ENCODE results near the gene TCP11L2. TPM values are rescaled to one million over a fixed set of nuclear protein-coding genes. Genes with fewer than 3 reads are reported as not detected.

The TCP11L2 gene
- total and polyA plus RNA-seq, 12 donors = 4.9 to 168 (median 119) TPM

DNA sequence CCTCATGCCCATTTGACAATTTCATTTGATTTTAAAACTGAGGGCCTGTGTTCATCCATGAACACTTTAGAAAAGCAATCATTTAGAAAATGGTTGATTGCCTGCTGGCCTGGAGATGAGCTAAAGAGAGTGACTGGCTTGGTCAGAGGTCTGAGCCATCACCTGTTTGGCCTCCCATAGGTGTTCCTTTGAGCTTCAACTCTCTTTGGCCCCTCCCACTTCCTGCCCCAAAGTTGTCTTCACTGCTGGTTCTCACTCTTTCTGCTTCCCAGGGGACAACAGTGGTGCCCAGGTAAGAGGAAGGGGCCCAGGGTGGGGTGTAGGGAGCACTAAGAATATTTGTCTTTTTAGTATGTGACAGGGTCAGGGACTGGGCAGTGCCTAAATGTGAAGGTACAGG, 4.9 kb upstream of the TCP11L2 start:
- Histone ChIP-seq H3K9me3 (no peaks in the 10 kb centered on the region), H3K36me3 (no peaks in the 10 kb centered on the region), H3K27ac (peak overlapping the region in 1 of 10 donors; percentile 98), H3K4me1 (peaks cover 7 to 37% (median 29%) of the 10 kb centered on the region in 9 donors), H3K27me3 (no peaks in the 10 kb centered on the region), H3K4me3 (no peak overlapping the region)
- no peak for DNase-seq
- ATAC-seq = no peak
- intact Hi-C loops (cut with DNase I) = loop anchor here in 1 of 10 donors (1.0 kb wide), 1 partner anchor 41 kb away; no protein-coding TSS in a partner anchor
- no peak for TF ChIP-seq CTCF (IDR thresholded peaks at IDR 0.05)

DNA sequence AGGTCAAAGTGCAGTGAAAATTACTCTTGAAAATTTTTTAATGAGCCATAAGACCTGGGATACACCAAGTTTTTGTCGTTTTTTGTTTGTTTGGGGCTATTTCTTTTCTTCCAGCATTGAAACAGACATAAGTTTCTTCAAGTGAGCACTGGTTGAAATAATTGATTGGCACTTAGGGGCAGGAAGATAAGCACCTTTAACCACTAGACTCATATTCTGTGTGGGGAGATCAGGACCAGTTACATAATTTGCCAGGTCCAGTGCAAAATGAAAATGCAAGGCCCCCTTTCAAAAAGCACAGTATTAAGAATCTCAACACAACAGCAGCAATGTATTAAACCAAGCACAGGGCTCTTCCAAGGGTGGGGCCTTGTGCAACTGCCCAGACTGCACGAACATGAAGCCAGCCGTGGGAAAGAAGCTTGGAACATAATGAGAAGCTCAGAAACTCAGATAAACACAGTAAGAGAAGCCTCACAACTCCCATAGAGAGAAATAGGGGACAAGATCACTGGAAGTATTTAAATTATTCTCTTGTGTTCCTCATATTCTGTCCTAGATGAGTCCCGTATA, 3.2 kb upstream of the TCP11L2 start:
- intact Hi-C loops (cut with DNase I) = no loop called here
- 43 to 45% methylated on average over 4 of the region's 4 CpGs for WGBS, 2 donors

DNA sequence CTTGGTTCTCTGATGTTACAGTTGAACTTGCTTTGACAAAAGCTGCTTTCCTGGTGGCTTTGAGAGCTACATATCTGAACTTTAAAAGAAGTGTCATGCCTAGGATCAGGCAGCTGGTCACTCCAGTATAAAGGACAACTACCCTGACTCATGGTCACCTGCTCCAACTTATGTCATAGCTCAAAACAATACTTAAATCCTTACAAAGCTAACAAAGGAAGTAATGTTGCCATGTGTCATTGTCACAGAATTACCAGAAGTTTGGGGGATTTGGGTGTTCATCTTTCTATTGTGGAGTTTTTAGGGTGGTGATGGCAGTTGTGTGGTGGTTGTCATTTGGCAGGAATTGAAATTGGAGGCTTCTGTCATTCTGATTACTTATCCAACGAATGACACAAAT, 1.8 kb upstream of the TCP11L2 start:
- no peak for TF ChIP-seq CTCF (IDR thresholded peaks at IDR 0.05)
- DNase-seq (no peak), ATAC-seq (no peak)
- intact Hi-C loops (cut with DNase I) = loop anchor here in 8 of 10 donors (5.0 to 10.0 kb wide), 4 partner anchors 42 to 56 kb away; partner anchors contain the start of genes CKAP4 (in 7 of the 8) and POLR3B (in 1 of the 8)
- Histone ChIP-seq H3K27me3 (no peaks in the 10 kb centered on the region), H3K4me3 (no peak overlapping the region), H3K36me3 (peaks cover 0 to 1% (median 0%) of the 10 kb centered on the region in 9 donors), H3K9me3 (no peaks in the 10 kb centered on the region), H3K4me1 (peaks cover 7 to 62% (median 51%) of the 10 kb centered on the region in 9 donors), H3K27ac (peak overlapping the region; percentile 88 to 98 (median 98))
- WGBS, 2 donors = 16 to 22% methylated on average over 1 of the region's 1 CpG

More for the DNA sequence above, 3.2 kb upstream of the TCP11L2 start:
- Histone ChIP-seq H3K9me3 (no peaks in the 10 kb centered on the region), H3K27me3 (no peaks in the 10 kb centered on the region), H3K4me3 (no peak overlapping the region), H3K27ac (peak overlapping the region in 9 of 10 donors; percentile 33 to 98 (median 98)), H3K4me1 (peaks cover 7 to 47% (median 37%) of the 10 kb centered on the region in 9 donors), H3K36me3 (no peaks in the 10 kb centered on the region)
- no peak for TF ChIP-seq CTCF (IDR thresholded peaks at IDR 0.05)
- DNase-seq (no peak), ATAC-seq (no peak)

GRCh38 chr12:106301241-106301610, 1.3 kb upstream of the TCP11L2 start:
- no peak for DNase-seq
- WGBS, 2 donors = 2 to 14% methylated on average over 1 of the region's 1 CpG
- Histone ChIP-seq H3K4me1 (peaks cover 7 to 67% (median 56%) of the 10 kb centered on the region in 9 donors), H3K27me3 (no peaks in the 10 kb centered on the region), H3K36me3 (peaks cover 0 to 3% (median 0%) of the 10 kb centered on the region in 9 donors), H3K4me3 (peak overlapping the region in 5 of 10 donors; percentile 78 to 94 (median 87)), H3K9me3 (no peaks in the 10 kb centered on the region), H3K27ac (peak overlapping the region; percentile 88 to 98 (median 98))
- no peak for TF ChIP-seq CTCF (IDR thresholded peaks at IDR 0.05)
- ATAC-seq = no peak
- intact Hi-C loops (cut with DNase I) = loop anchor here in 8 of 10 donors (5.0 to 10.0 kb wide), 4 partner anchors 41 to 56 kb away; partner anchors contain the start of genes CKAP4 (in 7 of the 8) and POLR3B (in 1 of the 8)

Data from heart right ventricle (tissue), 16 donors.